ENCODE measurements around the gene TRIM41.
"Not testable (repeated sequence)": the region's sequence is repeated elsewhere in the genome, so short reads cannot be mapped to it uniquely, and the experiment has no call there.

The TRIM41 gene

GRCh38 chr5:181203777-181204112, 19.3 kb upstream of the TRIM41 start:
- Histone ChIP-seq H3K4me1 (ENCODE audit: control insufficient read depth, insufficient read depth, low read length, poor library complexity, severe bottlenecking) (peaks cover 17% of the 10 kb centered on the region), H3K27ac (ENCODE audit: insufficient read depth, low read length, poor library complexity, severe bottlenecking) (no peak overlapping the region), H3K36me3 (ENCODE audit: control insufficient read depth, insufficient read depth, low read length) (no peaks in the 10 kb centered on the region), H3K9me3 (ENCODE audit: control insufficient read depth, low read length) (no peaks in the 10 kb centered on the region), H3K4me3 (ENCODE audit: insufficient read depth, low read depth, low read length, poor library complexity, severe bottlenecking) (peak overlapping the region; percentile 62), H3K27me3 (replicated peaks; ENCODE audit: control insufficient read depth, insufficient read depth, low read length, poor library complexity, severe bottlenecking) (no peaks in the 10 kb centered on the region)
- no peak for DNase-seq

- no peaks in the 10 kb centered on the region for H3K36me3 ChIP-seq (ENCODE audit: control insufficient read depth, insufficient read depth, low read length)
- no peak overlapping the region for H3K27ac ChIP-seq (ENCODE audit: insufficient read depth, low read length, poor library complexity, severe bottlenecking)
- no peaks in the 10 kb centered on the region for H3K9me3 ChIP-seq (ENCODE audit: control insufficient read depth, low read length)
- DNase-seq, result no peak
- no peaks in the 10 kb centered on the region for H3K27me3 ChIP-seq (replicated peaks; ENCODE audit: control insufficient read depth, insufficient read depth, low read length, poor library complexity, severe bottlenecking)
- H3K4me1 ChIP-seq (ENCODE audit: control insufficient read depth, insufficient read depth, low read length, poor library complexity, severe bottlenecking), result peaks cover 17% of the 10 kb centered on the region
- peak overlapping the region; percentile 62 for H3K4me3 ChIP-seq (ENCODE audit: insufficient read depth, low read depth, low read length, poor library complexity, severe bottlenecking)
These were observed 18.8 kb upstream of the TRIM41 start for GRCh38 chr5:181204113-181204825.

- DNase-seq, result no peak
- H3K36me3 ChIP-seq (ENCODE audit: control insufficient read depth, insufficient read depth, low read length), result no peaks in the 10 kb centered on the region
- no peaks in the 10 kb centered on the region for H3K27me3 ChIP-seq (replicated peaks; ENCODE audit: control insufficient read depth, insufficient read depth, low read length, poor library complexity, severe bottlenecking)
- peaks cover 17% of the 10 kb centered on the region for H3K4me1 ChIP-seq (ENCODE audit: control insufficient read depth, insufficient read depth, low read length, poor library complexity, severe bottlenecking)
- no peak within 1 kb of the TSS for H3K27ac ChIP-seq (ENCODE audit: insufficient read depth, low read length, poor library complexity, severe bottlenecking)
- H3K4me3 ChIP-seq (ENCODE audit: insufficient read depth, low read depth, low read length, poor library complexity, severe bottlenecking), result peak within 1 kb of the TSS; percentile 62
- no peaks in the 10 kb centered on the region for H3K9me3 ChIP-seq (ENCODE audit: control insufficient read depth, low read length)
These were observed 18.0 kb upstream of the TRIM41 start, which contains the start of gene TRIM7 for GRCh38 chr5:181204826-181205760. TRIM7 (minus strand) TSS chr5:181205196; CDS start chr5:181205110, 86 bp downstream.

GRCh38 chr5:181205761-181206649, 17.1 kb upstream of the TRIM41 start:
- Histone ChIP-seq H3K4me3 (ENCODE audit: insufficient read depth, low read depth, low read length, poor library complexity, severe bottlenecking) (peak overlapping the region; percentile 62), H3K4me1 (ENCODE audit: control insufficient read depth, insufficient read depth, low read length, poor library complexity, severe bottlenecking) (peaks cover 17% of the 10 kb centered on the region), H3K27ac (ENCODE audit: insufficient read depth, low read length, poor library complexity, severe bottlenecking) (no peak overlapping the region), H3K9me3 (ENCODE audit: control insufficient read depth, low read length) (no peaks in the 10 kb centered on the region), H3K27me3 (replicated peaks; ENCODE audit: control insufficient read depth, insufficient read depth, low read length, poor library complexity, severe bottlenecking) (no peaks in the 10 kb centered on the region), H3K36me3 (ENCODE audit: control insufficient read depth, insufficient read depth, low read length) (no peaks in the 10 kb centered on the region)
- DNase-seq, result no peak

- Histone ChIP-seq H3K27ac (ENCODE audit: insufficient read depth, low read length, poor library complexity, severe bottlenecking) (peak overlapping the region; percentile 19), H3K4me3 (ENCODE audit: insufficient read depth, low read depth, low read length, poor library complexity, severe bottlenecking) (peak overlapping the region; percentile 62), H3K9me3 (ENCODE audit: control insufficient read depth, low read length) (no peaks in the 10 kb centered on the region), H3K36me3 (ENCODE audit: control insufficient read depth, insufficient read depth, low read length) (no peaks in the 10 kb centered on the region), H3K27me3 (replicated peaks; ENCODE audit: control insufficient read depth, insufficient read depth, low read length, poor library complexity, severe bottlenecking) (no peaks in the 10 kb centered on the region), H3K4me1 (ENCODE audit: control insufficient read depth, insufficient read depth, low read length, poor library complexity, severe bottlenecking) (peaks cover 17% of the 10 kb centered on the region)
- peak; percentile 59 to 63 (median 61) for DNase-seq
These were observed 15.7 kb upstream of the TRIM41 start for GRCh38 chr5:181207214-181207959.

GRCh38 chr5:181207960-181208253, 15.2 kb upstream of the TRIM41 start:
- H3K9me3 ChIP-seq (ENCODE audit: control insufficient read depth, low read length), result no peaks in the 10 kb centered on the region
- no peak overlapping the region for H3K27ac ChIP-seq (ENCODE audit: insufficient read depth, low read length, poor library complexity, severe bottlenecking)
- no peaks in the 10 kb centered on the region for H3K36me3 ChIP-seq (ENCODE audit: control insufficient read depth, insufficient read depth, low read length)
- peaks cover 17% of the 10 kb centered on the region for H3K4me1 ChIP-seq (ENCODE audit: control insufficient read depth, insufficient read depth, low read length, poor library complexity, severe bottlenecking)
- H3K27me3 ChIP-seq (replicated peaks; ENCODE audit: control insufficient read depth, insufficient read depth, low read length, poor library complexity, severe bottlenecking), result no peaks in the 10 kb centered on the region
- no peak for DNase-seq
- H3K4me3 ChIP-seq (ENCODE audit: insufficient read depth, low read depth, low read length, poor library complexity, severe bottlenecking), result no peak overlapping the region

- not testable (repeated sequence) for H3K27me3 ChIP-seq (replicated peaks; ENCODE audit: control insufficient read depth, insufficient read depth, low read length, poor library complexity, severe bottlenecking); H3K36me3 ChIP-seq (ENCODE audit: control insufficient read depth, insufficient read depth, low read length); H3K27ac ChIP-seq (ENCODE audit: insufficient read depth, low read length, poor library complexity, severe bottlenecking); H3K9me3 ChIP-seq (ENCODE audit: control insufficient read depth, low read length); H3K4me3 ChIP-seq (ENCODE audit: insufficient read depth, low read depth, low read length, poor library complexity, severe bottlenecking); DNase-seq
- H3K4me1 ChIP-seq (ENCODE audit: control insufficient read depth, insufficient read depth, low read length, poor library complexity, severe bottlenecking), result peaks cover 12% of the 10 kb centered on the region
These were observed 14.1 kb upstream of the TRIM41 start for GRCh38 chr5:181209006-181209405.

- not testable (repeated sequence) for H3K4me3 ChIP-seq (ENCODE audit: insufficient read depth, low read depth, low read length, poor library complexity, severe bottlenecking); H3K27me3 ChIP-seq (replicated peaks; ENCODE audit: control insufficient read depth, insufficient read depth, low read length, poor library complexity, severe bottlenecking); H3K9me3 ChIP-seq (ENCODE audit: control insufficient read depth, low read length); DNase-seq; H3K27ac ChIP-seq (ENCODE audit: insufficient read depth, low read length, poor library complexity, severe bottlenecking); H3K4me1 ChIP-seq (ENCODE audit: control insufficient read depth, insufficient read depth, low read length, poor library complexity, severe bottlenecking); H3K36me3 ChIP-seq (ENCODE audit: control insufficient read depth, insufficient read depth, low read length)
These were observed 12.9 kb upstream of the TRIM41 start for GRCh38 chr5:181210148-181210547.

- H3K36me3 ChIP-seq (ENCODE audit: control insufficient read depth, insufficient read depth, low read length); H3K27me3 ChIP-seq (replicated peaks; ENCODE audit: control insufficient read depth, insufficient read depth, low read length, poor library complexity, severe bottlenecking): not testable (repeated sequence)
These were observed 12.4 kb upstream of the TRIM41 start for GRCh38 chr5:181210698-181211097.

More at GRCh38 chr5:181210698-181211097, 12.4 kb upstream of the TRIM41 start:
- DNase-seq; H3K27ac ChIP-seq (ENCODE audit: insufficient read depth, low read length, poor library complexity, severe bottlenecking); H3K4me1 ChIP-seq (ENCODE audit: control insufficient read depth, insufficient read depth, low read length, poor library complexity, severe bottlenecking); H3K9me3 ChIP-seq (ENCODE audit: control insufficient read depth, low read length); H3K4me3 ChIP-seq (ENCODE audit: insufficient read depth, low read depth, low read length, poor library complexity, severe bottlenecking): not testable (repeated sequence)
